Stimulated activated CD8-positive, alpha-beta memory T cell treated with anti-CD3 and anti-CD28 coated beads, Interleukin-4, amount 100 ng/mL, for 24 hours (primary cell): ENCODE data around the gene TMEM59L.
"Not testable (repeated sequence)": the region's sequence is repeated elsewhere in the genome, so short reads cannot be mapped to it uniquely, and the experiment has no call there.

ENCODE experiments used
- DNase-seq: peaks from one replicate; pipeline ENCODE4 v3.0.0-alpha.2; 2020; ENCODE audit warnings: low read depth

TMEM59L gene

GRCh38 chr19:18612772-18613588, at the start of gene TMEM59L:
Gene TMEM59L, plus strand, starts transcription at chr19:18612870. Its CDS starts 89 bp downstream, at chr19:18612959.
- no peak for DNase-seq

DNA sequence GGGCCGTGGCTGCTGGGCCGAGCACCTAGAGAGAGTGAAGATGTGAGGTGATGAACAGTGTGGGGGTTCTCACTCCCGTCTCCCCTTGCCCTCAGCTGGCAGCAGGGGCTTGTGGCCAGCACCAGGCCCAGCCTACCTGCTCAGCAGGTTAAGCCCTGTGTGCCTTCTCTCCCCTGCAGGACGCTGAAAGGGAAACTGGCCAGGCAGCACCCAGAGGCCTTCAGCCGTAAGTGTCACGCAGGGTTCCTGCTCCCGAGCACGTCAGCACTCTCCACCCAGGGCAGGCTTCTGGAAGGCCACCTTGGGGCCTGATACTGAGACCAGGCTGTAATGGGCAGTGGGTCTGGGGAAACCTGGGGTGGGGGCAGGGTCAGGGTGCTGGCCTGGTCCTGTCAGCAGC, 45.7 kb upstream of the TMEM59L start:
- no peak for DNase-seq

DNA sequence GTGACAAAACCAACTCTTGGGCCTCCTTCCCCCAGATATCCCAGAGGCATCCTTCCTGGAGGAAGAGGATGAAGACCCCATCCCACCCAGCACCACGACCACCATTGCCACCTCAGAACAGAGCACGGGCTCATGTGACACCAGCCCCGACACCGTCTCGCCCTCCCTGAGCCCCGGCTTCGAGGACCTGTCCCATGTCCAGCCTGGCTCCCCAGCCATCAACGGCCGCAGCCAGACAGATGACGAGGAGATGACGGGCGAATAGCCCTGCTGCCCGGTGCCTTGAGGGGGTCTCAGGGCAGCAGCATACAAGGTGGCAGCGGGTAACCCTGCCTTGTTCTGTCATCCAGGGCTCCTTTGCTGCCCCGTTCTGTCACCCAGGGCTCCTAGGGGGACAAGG, 44.3 kb upstream of the TMEM59L start:
- DNase-seq = no peak

- peak; percentile 99 for DNase-seq
These were observed 40.9 kb upstream of the TMEM59L start, which contains the start of gene UBA52 for GRCh38 chr19:18571564-18572344. Gene UBA52, plus strand, starts transcription at chr19:18571857. Its CDS starts 1,444 bp downstream, at chr19:18573301.

DNA sequence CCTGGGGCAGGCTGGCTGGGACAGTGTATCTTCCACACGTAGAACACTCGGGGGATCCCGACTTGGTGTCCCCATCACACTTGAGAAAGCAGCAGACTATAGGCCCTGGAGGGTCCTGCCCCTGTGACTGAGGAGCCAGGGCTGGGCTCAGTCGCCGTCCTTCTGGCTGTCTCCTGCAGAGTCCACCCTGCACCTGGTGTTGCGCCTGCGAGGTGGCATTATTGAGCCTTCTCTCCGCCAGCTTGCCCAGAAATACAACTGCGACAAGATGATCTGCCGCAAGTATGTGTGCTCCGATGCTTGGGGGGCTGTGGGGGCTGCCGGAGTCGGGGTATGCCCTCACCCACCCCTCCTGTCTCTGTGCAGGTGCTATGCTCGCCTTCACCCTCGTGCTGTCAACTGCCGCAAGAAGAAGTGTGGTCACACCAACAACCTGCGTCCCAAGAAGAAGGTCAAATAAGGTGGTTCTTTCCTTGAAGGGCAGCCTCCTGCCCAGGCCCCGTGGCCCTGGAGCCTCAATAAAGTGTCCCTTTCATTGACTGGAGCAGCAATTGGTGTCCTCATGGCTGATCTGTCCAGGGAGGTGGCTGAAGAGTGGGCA, 37.9 kb upstream of the TMEM59L start:
- DNase-seq = no peak

- no peak for DNase-seq
These were observed 36.3 kb upstream of the TMEM59L start for GRCh38 chr19:18576383-18576782.

GRCh38 chr19:18577365-18577914, 35.2 kb upstream of the TMEM59L start:
- DNase-seq = no peak

DNA sequence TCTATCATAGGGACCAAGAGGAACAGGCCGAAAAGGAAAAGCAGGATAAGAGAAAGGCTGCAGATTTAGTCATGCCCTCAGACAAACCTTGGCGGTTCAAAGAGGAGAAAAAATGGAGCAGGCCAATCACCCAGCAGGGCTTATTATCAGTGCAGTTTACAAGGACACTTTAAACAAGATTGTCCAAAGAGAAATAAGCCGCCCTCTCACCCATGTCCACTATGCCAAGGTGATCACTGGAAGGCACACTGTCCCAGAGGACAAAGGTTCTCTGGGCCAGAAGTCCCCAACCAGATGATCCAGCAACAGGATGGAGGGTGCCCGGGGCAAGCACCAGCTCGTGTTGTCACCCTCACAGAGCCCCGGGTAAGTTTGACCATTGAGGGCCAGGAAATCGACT, 32.4 kb upstream of the TMEM59L start:
- DNase-seq = no peak

GRCh38 chr19:18586306-18586705, 26.4 kb upstream of the TMEM59L start:
- no peak for DNase-seq

DNA sequence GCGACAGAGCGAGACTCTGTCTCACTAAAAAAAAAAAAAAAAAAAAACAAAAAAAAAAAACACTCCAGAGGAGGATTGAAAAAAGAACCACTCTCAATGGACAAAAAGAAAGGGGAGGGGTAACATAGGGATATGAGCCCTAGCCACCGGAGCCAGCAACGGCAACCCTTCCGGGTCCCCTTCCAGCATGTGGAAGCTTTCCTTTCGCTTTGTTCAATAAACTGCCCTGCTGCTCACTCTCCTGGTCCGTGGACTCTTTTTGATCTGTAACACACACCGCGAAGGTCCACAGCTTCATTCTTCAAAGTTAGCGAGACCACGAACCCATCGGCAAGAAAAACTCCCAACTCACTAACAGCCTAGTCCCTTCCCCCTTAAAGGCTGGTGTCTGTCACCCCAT, 25.1 kb upstream of the TMEM59L start:
- no peak for DNase-seq

GRCh38 chr19:18587962-18588610, 24.6 kb upstream of the TMEM59L start:
- DNase-seq = no peak

DNA sequence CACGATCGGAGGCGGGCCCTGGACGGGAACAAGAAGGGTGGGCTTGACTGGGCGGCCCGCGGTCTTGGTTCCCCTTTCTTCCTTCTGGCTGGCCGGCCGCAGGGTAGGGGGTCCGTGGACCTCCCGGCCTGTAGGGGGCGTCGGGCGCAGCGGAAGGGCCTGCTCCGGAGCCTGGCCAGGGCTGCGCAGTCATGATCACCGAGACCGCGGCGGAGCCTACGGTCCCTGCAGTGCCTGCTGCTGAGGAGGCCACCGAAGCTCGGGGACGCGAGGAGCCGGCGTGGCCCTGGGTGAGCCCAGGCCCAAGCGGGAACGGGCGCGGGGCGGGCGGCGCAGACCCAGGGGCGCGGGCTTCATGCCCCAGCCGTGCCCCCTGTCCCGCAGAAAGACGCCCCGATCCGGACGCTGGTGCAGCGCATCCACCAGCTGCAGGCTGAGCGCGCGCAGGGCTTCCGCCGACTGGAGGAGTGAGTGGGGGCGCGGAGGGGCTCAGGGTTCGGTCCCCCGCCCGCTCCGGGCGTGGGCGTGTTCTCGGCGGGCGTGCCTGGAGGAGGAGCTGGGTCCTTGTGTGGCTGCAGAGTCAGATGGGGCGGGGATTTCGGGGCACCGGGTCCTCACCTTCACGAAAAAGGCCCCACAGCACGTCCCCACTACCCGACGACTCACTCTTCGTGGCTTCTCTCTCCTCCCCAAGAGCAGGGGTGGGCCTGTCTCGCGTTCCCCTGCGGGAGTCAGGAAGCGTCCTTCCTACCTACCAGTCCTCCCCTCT, 23.9 kb upstream of the TMEM59L start, which contains the start of gene REX1BD:
Gene REX1BD (plus strand): TSS at position 188 of the 769 bp plus-strand sequence. CDS start 4 bp downstream, at position 192.
- DNase-seq = peak; percentile 82

GRCh38 chr19:18589380-18590272, 23.0 kb upstream of the TMEM59L start:
- DNase-seq = peak; percentile 48

DNA sequence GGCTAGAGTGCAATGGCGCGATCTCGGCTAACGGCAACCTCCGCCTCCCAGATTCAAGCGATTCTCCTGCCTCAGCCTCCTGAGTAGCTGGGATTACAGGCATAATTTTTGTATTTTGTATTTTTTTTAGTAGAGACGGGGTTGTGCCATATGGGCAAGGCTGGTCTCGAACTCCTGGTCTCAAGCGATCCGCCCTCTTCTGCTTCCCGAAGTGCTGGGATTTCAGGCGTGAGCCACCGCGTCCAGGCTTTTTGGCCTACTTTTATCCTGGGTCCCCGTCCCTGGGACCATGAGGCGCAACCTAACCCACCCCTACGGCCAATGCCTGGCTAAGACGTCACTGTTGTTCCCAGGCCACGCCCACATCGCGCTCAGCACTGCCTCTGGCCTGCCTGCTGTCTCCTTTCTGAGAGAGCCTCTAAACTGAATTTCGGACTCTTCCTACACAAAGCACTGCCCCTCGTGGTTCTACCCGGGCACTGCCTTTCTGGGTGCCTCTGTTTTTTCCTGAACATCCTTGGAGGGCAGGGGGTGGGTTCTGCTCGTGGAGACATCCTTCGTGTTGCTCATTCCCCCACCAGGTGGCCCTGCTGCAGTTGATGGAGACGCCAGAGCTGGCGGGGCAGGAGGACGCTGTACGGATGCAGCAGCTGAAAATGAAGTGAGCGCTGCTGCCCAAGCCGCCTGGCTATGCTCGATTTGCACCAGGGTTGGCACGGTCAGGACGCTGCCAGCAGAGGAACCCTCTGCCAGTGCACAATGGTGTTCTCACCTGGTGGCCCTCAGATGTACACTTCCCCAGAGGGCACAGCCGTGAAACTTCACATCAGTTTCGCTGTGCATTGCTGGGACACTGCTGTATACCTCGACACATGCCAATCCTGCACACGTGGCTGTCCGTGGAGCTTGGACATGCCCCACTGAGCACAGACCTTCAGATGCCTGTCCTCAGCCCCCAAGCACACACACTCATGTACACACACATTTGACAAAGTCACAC, 22.1 kb upstream of the TMEM59L start:
- DNase-seq = no peak

- no peak for DNase-seq
These were observed 20.8 kb upstream of the TMEM59L start for GRCh38 chr19:18591735-18592385.

GRCh38 chr19:18592732-18593131, 19.9 kb upstream of the TMEM59L start:
- DNase-seq = not testable (repeated sequence)

DNA sequence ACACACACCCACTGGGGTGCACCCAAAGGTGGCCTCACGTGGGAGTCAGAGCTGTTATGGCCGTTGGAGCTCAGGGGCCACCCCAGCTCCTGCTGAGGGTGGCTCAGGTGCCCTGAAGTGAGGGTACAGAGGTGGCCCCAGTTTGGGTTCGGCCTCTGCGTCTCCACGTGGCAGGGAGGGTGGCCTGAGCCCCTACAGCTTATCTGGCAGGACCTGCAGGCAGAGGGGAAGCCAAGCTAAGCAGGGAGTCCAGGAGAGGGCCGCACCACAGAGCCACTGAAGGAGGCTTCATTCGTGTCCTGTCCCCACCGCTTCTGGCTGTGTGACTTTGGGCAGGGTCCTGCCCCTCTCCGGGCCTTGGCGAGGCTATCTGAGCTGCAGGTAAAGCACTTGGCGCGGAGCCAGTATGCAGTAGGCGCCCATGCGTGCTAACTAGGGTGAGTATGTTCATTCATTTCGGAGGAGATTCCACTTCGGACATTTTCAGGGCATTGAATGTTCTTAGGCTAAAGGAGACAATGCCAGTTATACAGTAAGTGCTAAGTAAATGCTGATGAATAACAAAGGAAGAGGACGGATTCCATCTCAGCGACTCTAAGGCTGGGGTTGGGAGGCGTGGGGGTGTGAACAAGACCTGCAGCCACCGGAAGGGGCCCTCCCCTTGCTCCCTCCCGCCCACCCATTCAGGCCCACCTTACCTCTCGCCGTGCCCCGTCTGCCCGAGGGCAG, 19.1 kb upstream of the TMEM59L start:
- no peak for DNase-seq
